Activated CD4-positive, alpha-beta T cell treated with anti-CD3 and anti-CD28 coated beads, Interleukin-2, amount 10 ng/mL, durations not matched to agents 24 days and 14 days (primary cell): ENCODE measurements around the gene PARP9. TPM values are rescaled to one million over a fixed set of nuclear protein-coding genes. Genes with fewer than 3 reads are reported as not detected.
A peak's percentile ranks its signal among the peaks of the same experiment; 100 is the strongest.
"Not testable (repeated sequence)": the region's sequence is repeated elsewhere in the genome, so short reads cannot be mapped to it uniquely, and the experiment has no call there.

ENCODE experiments used
- DNase-seq: peaks from one replicate; pipeline ENCODE4 v3.0.0; 2022
- H3K27ac Mint-ChIP-seq: one replicate; pipeline ENCODE4 v1.8.0; 2022; ENCODE audit warnings: mild to moderate bottlenecking, mixed read lengths
- H3K27me3 Mint-ChIP-seq: one replicate; pipeline ENCODE4 v1.8.0; 2022; ENCODE audit warnings: mixed read lengths
- H3K36me3 Mint-ChIP-seq: one replicate; pipeline ENCODE4 v1.8.0; 2022; ENCODE audit warnings: low read depth, mild to moderate bottlenecking, mixed read lengths
- H3K4me1 Mint-ChIP-seq: one replicate; pipeline ENCODE4 v1.8.0; 2021; ENCODE audit warnings: mixed read lengths
- H3K4me3 Mint-ChIP-seq: one replicate; pipeline ENCODE4 v1.8.0; 2022; ENCODE audit warnings: mild to moderate bottlenecking, moderate library complexity, mixed read lengths
- H3K9me3 Mint-ChIP-seq: one replicate; pipeline ENCODE4 v1.8.0; 2021; ENCODE audit warnings: mixed read lengths
- intact Hi-C: fragments of 100-400 bp; cut with micrococcal nuclease; formaldehyde crosslinking; loops from one replicate; pipeline ENCODE4 v1.15.1; 2023
- total RNA-seq: library from RNA; stranded (reverse); gene quantifications from 2 replicates; pipeline ENCODE4 v1.2.3, GENCODE V29; 2022

PARP9 gene
- total RNA-seq, 1 donor from 2014 or later = 45.7 TPM

DNA sequence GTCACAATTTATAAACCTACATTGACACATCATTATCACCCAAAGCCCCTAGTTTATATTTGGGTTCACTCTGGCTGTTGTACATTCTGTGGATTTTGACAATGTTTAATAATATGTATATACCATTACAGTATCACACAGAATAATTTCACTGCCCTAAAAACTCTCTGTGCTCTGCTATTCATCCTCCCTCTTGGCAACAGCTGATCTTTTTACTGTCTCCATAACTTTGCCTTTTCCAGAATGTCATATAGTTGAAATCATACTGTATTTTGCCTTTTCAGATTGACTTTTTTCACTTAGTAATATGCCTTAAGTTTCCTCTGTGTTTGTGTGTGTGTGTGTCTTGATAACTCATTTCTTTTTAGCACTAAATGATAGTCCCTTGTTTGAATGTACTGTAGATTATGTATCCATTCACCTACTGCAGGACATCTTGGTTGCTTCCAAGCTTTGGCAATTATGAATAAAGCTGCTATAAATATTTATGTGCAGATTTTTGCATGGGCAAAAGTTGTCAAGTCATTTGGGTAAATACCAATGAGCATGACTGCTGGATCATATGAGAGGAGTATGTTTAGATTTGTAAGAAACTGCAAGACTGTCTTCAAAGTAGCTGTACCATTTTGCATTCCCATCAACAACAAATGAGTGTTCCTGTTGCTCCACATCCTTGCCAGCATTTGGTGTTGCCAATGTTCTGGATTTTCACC lies 22.8 kb upstream of the PARP9 start:
- no peak overlapping the region for H3K4me3 Mint-ChIP-seq
- peaks cover 17% of the 10 kb centered on the region for H3K4me1 Mint-ChIP-seq
- intact Hi-C loops = no loop called here
- peaks cover 46% of the 10 kb centered on the region for H3K36me3 Mint-ChIP-seq
- H3K9me3 Mint-ChIP-seq = peaks cover 18% of the 10 kb centered on the region
- H3K27me3 Mint-ChIP-seq = no peaks in the 10 kb centered on the region
- no peak for DNase-seq
- no peak overlapping the region for H3K27ac Mint-ChIP-seq

GRCh38 chr3:122586098-122586497 lies 22.0 kb upstream of the PARP9 start:
- intact Hi-C loops = no loop called here
- H3K4me3 Mint-ChIP-seq = no peak overlapping the region
- H3K4me1 Mint-ChIP-seq = peaks cover 17% of the 10 kb centered on the region
- peaks cover 46% of the 10 kb centered on the region for H3K36me3 Mint-ChIP-seq
- no peak for DNase-seq
- H3K27me3 Mint-ChIP-seq = no peaks in the 10 kb centered on the region
- no peak overlapping the region for H3K27ac Mint-ChIP-seq
- H3K9me3 Mint-ChIP-seq = peaks cover 25% of the 10 kb centered on the region

DNA sequence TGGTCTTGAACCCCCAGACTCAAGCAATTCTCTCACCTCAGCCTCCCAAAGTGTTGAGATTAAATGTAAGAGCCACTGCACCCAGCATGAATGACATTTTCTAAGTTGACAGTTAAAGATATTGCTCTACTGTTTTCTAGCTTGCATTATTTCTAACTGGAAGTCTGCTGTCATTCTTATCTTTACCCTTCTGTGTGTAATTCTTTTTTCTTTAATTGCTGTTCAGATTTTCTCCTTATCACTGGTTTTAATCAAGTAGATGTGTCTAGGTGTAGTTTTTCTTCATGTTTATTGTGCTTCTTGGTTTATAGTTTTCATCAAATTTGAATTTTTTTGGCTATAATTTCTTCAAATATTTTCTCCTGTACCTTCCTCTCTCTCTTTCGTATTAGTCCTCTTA lies 18.3 kb upstream of the PARP9 start:
- Mint-ChIP-seq H3K4me3 (no peak overlapping the region), H3K36me3 (peaks cover 53% of the 10 kb centered on the region), H3K27me3 (no peaks in the 10 kb centered on the region), H3K9me3 (peaks cover 25% of the 10 kb centered on the region), H3K27ac (no peak overlapping the region), H3K4me1 (peaks cover 30% of the 10 kb centered on the region)
- DNase-seq = no peak
- intact Hi-C loops = no loop called here

DNA sequence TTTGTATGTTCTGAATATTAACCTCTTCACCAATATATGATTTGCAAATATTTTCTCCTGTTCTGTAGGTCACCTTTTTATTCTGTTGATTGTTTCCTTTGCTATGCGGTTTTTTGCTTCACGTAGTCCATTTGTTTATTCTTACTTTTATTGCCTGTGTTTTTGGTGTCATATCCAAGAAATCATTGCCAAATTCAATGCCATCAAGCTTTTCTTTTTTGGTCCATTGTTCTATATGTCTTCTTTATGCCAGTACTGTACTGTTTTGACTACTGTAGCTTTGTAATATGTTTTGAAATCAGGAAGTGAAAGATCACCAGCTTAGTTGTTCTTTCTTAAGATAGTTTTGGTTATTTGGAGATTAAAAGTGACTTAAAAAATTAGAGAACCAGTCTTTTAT lies 17.5 kb upstream of the PARP9 start:
- DNase-seq = no peak
- Mint-ChIP-seq H3K4me1 (peaks cover 33% of the 10 kb centered on the region), H3K27ac (no peak overlapping the region), H3K9me3 (peaks cover 21% of the 10 kb centered on the region), H3K27me3 (no peaks in the 10 kb centered on the region), H3K36me3 (peaks cover 50% of the 10 kb centered on the region), H3K4me3 (no peak overlapping the region)
- intact Hi-C loops = no loop called here

DNA sequence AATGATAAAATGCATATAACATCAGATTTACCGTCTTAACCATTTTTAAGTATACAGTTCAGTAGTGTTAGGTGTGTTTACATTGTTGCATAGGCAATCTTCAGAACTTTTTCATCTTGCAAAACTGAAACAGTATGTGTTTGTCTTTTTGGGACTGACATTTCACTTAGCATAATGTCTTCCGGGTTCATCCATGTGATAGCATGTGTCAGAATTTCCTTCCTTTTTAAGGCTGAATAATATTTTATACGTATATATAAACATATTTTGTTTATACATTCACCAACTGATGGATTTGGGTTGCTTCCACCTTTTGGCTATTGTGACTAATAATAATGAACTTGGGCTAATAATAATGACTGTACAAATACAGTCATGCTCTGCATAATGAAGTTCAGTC lies 16.4 kb upstream of the PARP9 start:
- DNase-seq = no peak
- intact Hi-C loops = no loop called here
- H3K27ac Mint-ChIP-seq = no peak overlapping the region
- H3K27me3 Mint-ChIP-seq = no peaks in the 10 kb centered on the region
- H3K4me1 Mint-ChIP-seq = peaks cover 39% of the 10 kb centered on the region
- peaks cover 21% of the 10 kb centered on the region for H3K9me3 Mint-ChIP-seq
- peaks cover 47% of the 10 kb centered on the region for H3K36me3 Mint-ChIP-seq
- no peak overlapping the region for H3K4me3 Mint-ChIP-seq

GRCh38 chr3:122578069-122578740 lies 14.1 kb upstream of the PARP9 start:
- H3K27me3 Mint-ChIP-seq = no peaks in the 10 kb centered on the region
- intact Hi-C loops = loop anchor here (5.0 kb wide), 1 partner anchor 46 kb away; no protein-coding TSS in a partner anchor
- peak overlapping the region; percentile 89 for H3K4me3 Mint-ChIP-seq
- peaks cover 48% of the 10 kb centered on the region for H3K4me1 Mint-ChIP-seq
- no peak for DNase-seq
- H3K27ac Mint-ChIP-seq = peak overlapping the region; percentile 98
- H3K9me3 Mint-ChIP-seq = peaks cover 15% of the 10 kb centered on the region
- H3K36me3 Mint-ChIP-seq = peaks cover 48% of the 10 kb centered on the region

DNA sequence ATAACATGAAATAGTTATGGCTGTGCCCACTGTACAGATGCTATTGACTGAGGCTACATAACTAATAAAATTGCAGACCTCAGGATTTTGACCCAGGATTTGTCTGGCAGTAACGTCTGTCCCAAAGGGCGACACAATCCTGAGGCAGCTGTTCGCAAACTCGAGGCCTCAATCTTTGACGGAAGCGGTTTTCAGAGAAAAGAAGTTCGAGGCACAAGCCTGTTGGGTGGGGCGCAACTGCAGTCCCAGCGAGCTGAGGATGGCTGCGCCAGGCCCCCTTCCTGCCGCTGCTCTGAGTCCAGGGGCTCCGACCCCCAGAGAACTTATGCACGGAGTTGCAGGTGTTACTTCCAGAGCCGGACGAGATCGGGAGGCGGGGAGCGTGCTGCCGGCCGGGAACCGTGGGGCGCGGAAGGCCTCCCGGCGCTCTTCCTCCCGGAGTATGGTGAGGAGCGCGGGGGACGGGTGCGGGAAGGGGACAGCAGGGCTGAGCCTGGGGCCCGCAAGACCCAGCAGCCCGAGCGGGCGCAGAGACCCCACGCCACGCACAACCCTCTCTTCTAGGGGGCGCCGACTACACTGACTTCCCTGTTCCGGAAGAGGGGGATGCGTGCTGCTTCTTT lies 13.4 kb upstream of the PARP9 start, which contains the start of gene PARP15:
PARP15 (plus strand) TSS at position 242 of the 623 bp plus-strand sequence; CDS start at position 260, 18 bp downstream.
- intact Hi-C loops = loop anchor here (2.0 to 5.0 kb wide), 2 partner anchors 45 to 65 kb away; no protein-coding TSS in a partner anchor
- DNase-seq = peak; percentile 85
- peaks cover 50% of the 10 kb centered on the region for H3K36me3 Mint-ChIP-seq
- H3K9me3 Mint-ChIP-seq = peaks cover 11% of the 10 kb centered on the region
- peak within 1 kb of the TSS; percentile 98 for H3K27ac Mint-ChIP-seq
- H3K4me1 Mint-ChIP-seq = peaks cover 54% of the 10 kb centered on the region
- no peaks in the 10 kb centered on the region for H3K27me3 Mint-ChIP-seq
- H3K4me3 Mint-ChIP-seq = peak within 1 kb of the TSS; percentile 89

DNA sequence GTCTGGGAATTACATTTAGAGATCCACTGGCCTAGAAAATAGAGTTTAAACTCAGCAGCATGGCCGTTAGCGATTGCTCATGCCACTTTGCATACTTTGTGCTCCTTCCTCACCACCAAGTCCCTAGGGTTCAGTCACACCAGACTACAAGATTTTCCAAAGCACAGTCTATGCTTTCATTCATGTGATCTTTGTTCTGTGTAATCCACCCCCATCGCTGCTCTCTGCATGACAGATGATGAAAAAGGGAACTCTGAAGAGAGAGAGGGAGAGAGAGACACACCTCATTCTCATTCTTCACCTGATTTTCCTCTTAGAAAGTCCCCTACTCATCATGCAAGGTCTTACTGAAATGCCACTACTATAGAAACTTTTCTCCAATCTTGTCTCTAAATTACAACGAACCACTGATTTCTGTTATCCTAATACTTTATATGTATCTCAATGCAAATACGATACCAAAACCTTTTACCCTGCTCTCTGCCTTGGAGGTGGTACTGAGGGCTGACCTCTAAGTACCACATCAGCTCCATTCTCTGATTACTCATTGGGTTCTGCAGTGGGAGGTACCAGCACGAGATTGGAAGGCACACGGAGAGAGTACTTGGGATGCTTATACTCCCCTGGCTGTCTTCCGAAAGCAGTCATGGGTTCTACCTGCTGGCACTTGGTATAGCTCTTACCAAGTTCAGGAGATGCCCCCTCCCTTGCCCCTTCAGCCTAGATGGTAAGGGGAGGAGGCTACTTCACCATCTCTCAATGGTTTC lies 12.3 kb upstream of the PARP9 start:
- Mint-ChIP-seq H3K9me3 (peaks cover 3% of the 10 kb centered on the region), H3K27ac (peak overlapping the region; percentile 70), H3K4me3 (peak overlapping the region; percentile 1), H3K27me3 (no peaks in the 10 kb centered on the region), H3K36me3 (peaks cover 49% of the 10 kb centered on the region), H3K4me1 (peaks cover 58% of the 10 kb centered on the region)
- intact Hi-C loops = loop anchor here (1.0 to 5.0 kb wide), 7 partner anchors 12 to 103 kb away; partner anchors contain the start of genes DTX3L and PARP9
- peak; percentile 67 for DNase-seq

GRCh38 chr3:122572940-122573412 lies 8.9 kb upstream of the PARP9 start:
- Mint-ChIP-seq H3K27me3 (no peaks in the 10 kb centered on the region), H3K4me1 (peaks cover 71% of the 10 kb centered on the region), H3K9me3 (no peaks in the 10 kb centered on the region), H3K36me3 (peaks cover 66% of the 10 kb centered on the region), H3K4me3 (peak overlapping the region; percentile 5), H3K27ac (peak overlapping the region; percentile 83)
- peak; percentile 71 for DNase-seq
- intact Hi-C loops = no loop called here

- intact Hi-C loops = no loop called here
- Mint-ChIP-seq H3K27me3 (no peaks in the 10 kb centered on the region), H3K27ac (peak overlapping the region; percentile 77), H3K9me3 (no peaks in the 10 kb centered on the region), H3K4me3 (peak overlapping the region; percentile 55), H3K36me3 (peaks cover 77% of the 10 kb centered on the region), H3K4me1 (peaks cover 68% of the 10 kb centered on the region)
- DNase-seq = no peak
Measured at GRCh38 chr3:122568755-122569154, 4.7 kb upstream of the PARP9 start.

DNA sequence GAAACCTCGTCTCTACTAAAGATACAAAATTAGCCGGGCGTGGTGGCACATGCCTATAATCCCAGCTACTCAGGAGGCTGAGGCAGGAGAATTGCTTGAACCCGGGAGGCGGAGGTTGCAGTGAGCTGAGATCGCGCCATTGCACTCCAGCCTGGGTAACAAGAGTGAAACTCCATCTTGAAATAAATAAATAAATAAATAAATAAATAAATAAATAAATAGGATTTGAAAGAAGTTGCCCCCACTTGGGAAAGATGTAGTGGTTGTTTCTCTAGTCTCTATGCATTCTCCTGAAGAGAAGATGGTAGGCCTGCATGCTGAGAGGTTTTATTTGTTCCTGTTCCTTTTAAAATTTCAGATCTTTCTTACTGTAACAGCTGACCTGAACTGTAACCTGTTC lies 4.0 kb upstream of the PARP9 start:
- peak overlapping the region; percentile 55 for H3K4me3 Mint-ChIP-seq
- H3K27me3 Mint-ChIP-seq, DNase-seq, H3K9me3 Mint-ChIP-seq, intact Hi-C loops: not testable (repeated sequence)
- H3K4me1 Mint-ChIP-seq = peaks cover 67% of the 10 kb centered on the region
- H3K27ac Mint-ChIP-seq = peak overlapping the region; percentile 77
- peaks cover 75% of the 10 kb centered on the region for H3K36me3 Mint-ChIP-seq

GRCh38 chr3:122563717-122564025 lies 429 bp downstream of the PARP9 start:
- H3K4me3 Mint-ChIP-seq = peak overlapping the region; percentile 95
- no peaks in the 10 kb centered on the region for H3K9me3 Mint-ChIP-seq

More at GRCh38 chr3:122563717-122564025, 429 bp downstream of the PARP9 start:
- Mint-ChIP-seq H3K36me3 (peaks cover 59% of the 10 kb centered on the region), H3K27me3 (no peaks in the 10 kb centered on the region), H3K27ac (peak overlapping the region; percentile 98), H3K4me1 (peaks cover 70% of the 10 kb centered on the region)
- intact Hi-C loops = loop anchor here (1.0 to 5.0 kb wide), 6 partner anchors 13 to 234 kb away; partner anchors contain the start of genes FAM162A and SLC49A4
- peak; percentile 78 for DNase-seq
